ENCODE data around the gene OSBPL5.

DNA sequence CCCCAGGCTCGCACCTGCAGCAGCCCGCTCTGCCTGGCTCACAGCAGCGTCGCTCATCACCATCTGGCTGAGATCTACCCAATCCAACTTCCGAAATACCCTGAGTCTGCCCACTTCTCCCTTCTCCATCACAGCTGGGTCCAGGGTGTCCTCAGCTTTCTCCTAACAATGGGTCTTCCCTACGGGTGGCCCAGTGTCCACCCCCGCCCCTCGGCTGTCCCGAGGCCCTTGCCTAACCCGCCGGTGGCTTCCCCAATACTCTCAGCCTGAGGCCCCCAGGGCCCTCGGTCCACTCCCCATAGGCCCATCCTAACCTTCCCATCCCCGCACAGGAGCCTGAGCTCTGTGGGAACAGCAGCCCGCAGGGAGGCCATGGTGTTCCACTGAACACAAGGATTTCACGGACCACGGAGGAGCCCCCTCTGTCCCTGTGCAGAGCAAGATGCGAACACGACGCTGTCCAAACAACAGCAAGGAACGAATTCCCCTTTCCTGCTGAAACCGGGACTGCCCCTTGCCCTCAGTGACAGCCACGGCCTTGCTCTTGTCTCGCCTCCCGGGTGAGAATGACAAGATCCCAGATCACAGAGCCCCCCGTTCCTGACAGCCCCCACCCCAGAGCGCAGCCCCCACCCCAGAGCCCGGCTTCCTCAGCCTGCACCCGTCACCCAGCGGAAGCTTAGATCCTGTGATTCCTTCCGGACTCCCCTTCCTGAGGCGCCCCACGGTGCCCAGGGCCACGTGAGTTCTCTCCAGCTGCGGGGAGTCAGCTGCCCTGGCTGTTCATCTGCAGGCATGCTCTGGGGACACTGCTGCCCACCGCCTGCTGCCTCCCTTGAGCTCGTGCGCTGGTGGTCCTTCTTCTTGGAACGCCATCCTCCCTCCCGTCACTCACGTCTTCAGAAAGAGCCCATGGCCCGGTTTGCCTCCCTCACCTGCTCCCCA is 59.0 kb downstream of the OSBPL5 start:
- no peak for TF ChIP-seq POLR2A (IDR thresholded peaks at IDR 0.05)
- TF ChIP-seq, protein P1, sequence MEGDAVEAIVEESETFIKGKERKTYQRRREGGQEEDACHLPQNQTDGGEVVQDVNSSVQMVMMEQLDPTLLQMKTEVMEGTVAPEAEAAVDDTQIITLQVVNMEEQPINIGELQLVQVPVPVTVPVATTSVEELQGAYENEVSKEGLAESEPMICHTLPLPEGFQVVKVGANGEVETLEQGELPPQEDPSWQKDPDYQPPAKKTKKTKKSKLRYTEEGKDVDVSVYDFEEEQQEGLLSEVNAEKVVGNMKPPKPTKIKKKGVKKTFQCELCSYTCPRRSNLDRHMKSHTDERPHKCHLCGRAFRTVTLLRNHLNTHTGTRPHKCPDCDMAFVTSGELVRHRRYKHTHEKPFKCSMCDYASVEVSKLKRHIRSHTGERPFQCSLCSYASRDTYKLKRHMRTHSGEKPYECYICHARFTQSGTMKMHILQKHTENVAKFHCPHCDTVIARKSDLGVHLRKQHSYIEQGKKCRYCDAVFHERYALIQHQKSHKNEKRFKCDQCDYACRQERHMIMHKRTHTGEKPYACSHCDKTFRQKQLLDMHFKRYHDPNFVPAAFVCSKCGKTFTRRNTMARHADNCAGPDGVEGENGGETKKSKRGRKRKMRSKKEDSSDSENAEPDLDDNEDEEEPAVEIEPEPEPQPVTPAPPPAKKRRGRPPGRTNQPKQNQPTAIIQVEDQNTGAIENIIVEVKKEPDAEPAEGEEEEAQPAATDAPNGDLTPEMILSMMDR (IDR thresholded peaks at IDR 0.05), result no peak
